GM12865 (cell line): ENCODE results near the gene EMX1.

ENCODE experiments used
- DNase-seq: peaks from one replicate; pipeline ENCODE4 v3.0.0; 2010; ENCODE audit warnings: low read depth
- H3K4me3 ChIP-seq: 2 replicates; pipeline ENCODE4 v1.5.1; 2011; ENCODE audit warnings: mild to moderate bottlenecking, low read depth, low read length, control low read depth
- TF ChIP-seq, protein P1 (sequence below): IDR thresholded peaks from 2 replicates; pipeline ENCODE4 v1.5.1; 2011; ENCODE audit warnings: low read length, control low read depth, low read depth, inconsistent platforms; ENCODE audit not compliant: insufficient read depth; ENCODE audit errors: missing control alignments

The EMX1 gene

DNA sequence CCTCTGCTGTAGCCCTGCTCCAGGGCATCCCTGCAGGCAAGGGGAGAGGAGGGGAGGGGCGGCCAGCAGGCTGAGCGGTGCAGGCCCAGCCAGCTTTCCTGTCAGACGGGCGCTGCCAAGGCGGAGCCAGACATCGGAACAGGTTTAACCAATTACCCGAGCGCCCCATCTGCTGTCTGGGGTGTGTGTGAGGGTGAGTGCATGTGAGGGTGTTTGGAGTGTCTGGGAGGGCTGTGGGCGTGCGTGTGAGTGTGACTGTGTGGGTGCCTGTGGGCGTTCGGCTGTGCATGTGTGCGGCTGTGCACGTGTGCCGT is 20.0 kb downstream of the EMX1 start:
- DNase-seq, result no peak
- TF ChIP-seq, protein P1, sequence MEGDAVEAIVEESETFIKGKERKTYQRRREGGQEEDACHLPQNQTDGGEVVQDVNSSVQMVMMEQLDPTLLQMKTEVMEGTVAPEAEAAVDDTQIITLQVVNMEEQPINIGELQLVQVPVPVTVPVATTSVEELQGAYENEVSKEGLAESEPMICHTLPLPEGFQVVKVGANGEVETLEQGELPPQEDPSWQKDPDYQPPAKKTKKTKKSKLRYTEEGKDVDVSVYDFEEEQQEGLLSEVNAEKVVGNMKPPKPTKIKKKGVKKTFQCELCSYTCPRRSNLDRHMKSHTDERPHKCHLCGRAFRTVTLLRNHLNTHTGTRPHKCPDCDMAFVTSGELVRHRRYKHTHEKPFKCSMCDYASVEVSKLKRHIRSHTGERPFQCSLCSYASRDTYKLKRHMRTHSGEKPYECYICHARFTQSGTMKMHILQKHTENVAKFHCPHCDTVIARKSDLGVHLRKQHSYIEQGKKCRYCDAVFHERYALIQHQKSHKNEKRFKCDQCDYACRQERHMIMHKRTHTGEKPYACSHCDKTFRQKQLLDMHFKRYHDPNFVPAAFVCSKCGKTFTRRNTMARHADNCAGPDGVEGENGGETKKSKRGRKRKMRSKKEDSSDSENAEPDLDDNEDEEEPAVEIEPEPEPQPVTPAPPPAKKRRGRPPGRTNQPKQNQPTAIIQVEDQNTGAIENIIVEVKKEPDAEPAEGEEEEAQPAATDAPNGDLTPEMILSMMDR, result no peak
- H3K4me3 ChIP-seq, result no peak overlapping the region

DNA sequence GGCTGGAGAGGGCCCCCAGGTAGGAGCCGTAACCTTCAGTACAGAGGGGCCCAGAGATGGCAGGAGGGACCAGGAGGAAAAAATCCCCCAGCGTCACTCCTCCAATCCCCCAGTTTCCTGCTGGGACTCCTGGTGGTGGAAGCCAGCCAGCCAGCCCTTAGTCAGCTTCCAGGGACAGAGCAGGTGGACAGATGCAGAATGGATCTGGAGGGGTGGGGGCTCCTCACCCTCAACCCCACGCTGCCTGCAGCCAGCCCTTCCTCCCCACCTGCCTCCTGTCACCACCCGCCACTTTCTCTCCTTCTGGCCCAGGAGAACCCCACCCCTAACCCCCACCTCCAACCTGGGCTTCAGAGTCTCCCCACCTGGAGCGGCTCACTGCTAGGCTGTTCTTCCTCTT is 21.1 kb downstream of the EMX1 start:
- H3K4me3 ChIP-seq, result no peak overlapping the region
- TF ChIP-seq, protein P1, result no peak
- no peak for DNase-seq

DNA sequence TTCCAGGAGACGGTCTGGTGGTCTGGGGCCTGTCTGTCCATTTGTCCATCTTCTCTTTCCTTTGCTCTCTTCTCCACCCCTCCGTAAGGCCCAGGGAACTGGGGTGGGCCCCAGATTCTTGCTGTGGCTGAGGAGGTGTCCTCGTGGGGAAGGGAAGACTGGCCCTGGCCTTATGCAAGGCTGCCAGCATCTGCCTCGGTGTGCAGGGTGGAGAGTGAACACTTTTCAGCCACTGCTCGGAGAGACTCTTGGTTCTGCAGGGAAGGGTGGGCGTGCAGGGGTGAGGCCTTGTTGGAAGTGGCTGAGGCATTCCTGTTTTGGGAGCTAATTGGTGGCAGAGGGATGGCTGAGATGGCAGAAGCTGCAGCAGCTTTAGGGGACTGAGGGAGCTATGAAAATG is 23.0 kb downstream of the EMX1 start:
- TF ChIP-seq, protein P1, result no peak
- DNase-seq, result no peak
- H3K4me3 ChIP-seq, result no peak overlapping the region

DNA sequence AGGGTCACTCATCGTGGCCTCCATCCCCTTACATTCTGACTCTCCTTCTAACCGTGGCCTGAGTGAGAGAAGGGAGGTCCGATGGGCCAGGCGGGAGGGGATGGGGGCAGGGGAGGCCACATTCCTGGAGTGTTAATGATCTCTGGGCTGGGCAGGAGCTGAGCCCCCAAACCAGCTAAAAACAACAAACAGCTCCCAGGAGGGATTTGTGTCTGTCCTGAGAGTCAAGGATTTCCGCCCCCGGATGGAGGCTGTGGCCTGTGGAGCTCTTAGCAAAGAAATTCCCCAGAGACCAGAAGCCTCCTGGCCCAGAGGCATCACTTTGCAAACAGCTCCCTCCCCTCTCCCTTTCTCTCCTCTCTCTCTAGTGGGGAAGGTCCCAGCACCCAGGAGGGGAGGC is 23.5 kb downstream of the EMX1 start:
- DNase-seq, result no peak
- no peak overlapping the region for H3K4me3 ChIP-seq
- TF ChIP-seq, protein P1, result no peak

DNA sequence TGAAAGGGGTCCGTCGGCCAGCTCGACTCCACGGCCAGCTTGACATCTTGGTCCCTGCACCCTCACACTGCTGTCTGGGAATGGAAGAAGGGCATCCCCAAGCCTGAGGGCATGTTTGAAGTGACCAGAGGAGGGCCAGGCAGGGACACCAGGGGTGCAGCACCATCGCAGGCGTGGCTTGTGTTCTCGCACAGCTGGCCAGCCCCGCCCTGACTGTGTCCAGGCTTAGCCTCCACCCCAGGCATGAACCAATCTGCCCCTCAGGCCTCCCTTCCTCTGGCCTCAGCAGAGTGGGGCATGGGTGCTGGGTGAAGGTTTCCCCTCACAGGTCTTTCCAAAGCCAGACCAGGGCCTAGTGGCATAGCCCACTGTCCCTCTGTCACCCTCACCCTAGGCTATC is 25.0 kb downstream of the EMX1 start:
- DNase-seq, result no peak
- TF ChIP-seq, protein P1, result no peak
- no peak overlapping the region for H3K4me3 ChIP-seq

DNA sequence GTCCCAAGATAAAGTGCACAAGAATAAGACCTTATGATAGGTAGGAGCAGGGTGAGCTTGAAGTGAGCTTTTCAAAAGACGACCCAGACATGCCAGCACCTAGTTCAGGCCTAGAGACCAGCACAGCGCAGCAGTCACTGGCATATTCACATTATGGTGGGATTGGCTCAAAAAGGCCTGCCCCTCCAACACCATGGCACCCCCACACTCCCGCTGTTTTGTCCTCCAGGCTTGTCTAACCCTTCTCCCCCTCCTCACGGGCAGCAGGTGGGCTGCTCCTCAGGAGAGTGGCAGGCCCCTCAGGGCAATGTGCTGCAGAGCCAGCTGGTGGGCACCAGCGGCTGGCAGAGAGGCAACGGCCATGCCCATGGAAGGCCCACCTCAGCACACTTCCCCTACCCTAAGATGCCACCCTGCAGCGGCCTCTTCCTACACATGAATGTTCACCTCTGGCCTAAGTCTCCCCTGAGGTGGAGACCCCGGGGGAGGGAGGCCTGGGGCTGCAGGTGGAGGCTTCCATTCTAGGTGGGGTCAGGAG is 25.6 kb downstream of the EMX1 start:
- DNase-seq, result no peak
- TF ChIP-seq, protein P1, result no peak
- no peak overlapping the region for H3K4me3 ChIP-seq
